ENCODE results near the gene MACROD1. TPM values are rescaled to one million over a fixed set of nuclear protein-coding genes. Genes with fewer than 3 reads are reported as not detected.

The MACROD1 gene
- total RNA-seq, 4 donors from 2014 or later = 29.2 to 64.6 (median 46.2) TPM

- Histone ChIP-seq H3K27me3 (no peaks in the 10 kb centered on the region), H3K4me1 (peaks cover 15% of the 10 kb centered on the region), H3K9me3 (no peaks in the 10 kb centered on the region), H3K27ac (no peak overlapping the region), H3K36me3 (no peaks in the 10 kb centered on the region), H3K4me3 (no peak overlapping the region)
- WGBS = 88% methylated on average over 4 of the region's 4 CpGs
- no peak for TF ChIP-seq POLR2AphosphoS5 (IDR thresholded peaks at IDR 0.05)
- no peak for TF ChIP-seq CTCF (IDR thresholded peaks at IDR 0.05)
- TF ChIP-seq POLR2A (IDR thresholded peaks at IDR 0.05) = no peak
- TF ChIP-seq EP300 (IDR thresholded peaks at IDR 0.05) = no peak
- DNase-seq (ENCODE audit: low spot score in 2 of 2) = no peak
These were observed 140.7 kb downstream of the MACROD1 start for GRCh38 chr11:64025205-64025604.

- no peak for DNase-seq (ENCODE audit: low spot score in 2 of 2)
- TF ChIP-seq EP300 (IDR thresholded peaks at IDR 0.05) (no peak), POLR2A (IDR thresholded peaks at IDR 0.05) (no peak), POLR2AphosphoS5 (IDR thresholded peaks at IDR 0.05) (no peak), CTCF (IDR thresholded peaks at IDR 0.05) (no peak)
- WGBS = 91% methylated on average over 19 of the region's 20 CpGs
- Histone ChIP-seq H3K9me3 (no peaks in the 10 kb centered on the region), H3K27ac (no peak overlapping the region), H3K4me1 (peaks cover 17% of the 10 kb centered on the region), H3K36me3 (no peaks in the 10 kb centered on the region), H3K27me3 (no peaks in the 10 kb centered on the region), H3K4me3 (no peak overlapping the region)
These were observed 141.9 kb downstream of the MACROD1 start for GRCh38 chr11:64023712-64024710.

GRCh38 chr11:64022125-64022784, 143.7 kb downstream of the MACROD1 start:
- Histone ChIP-seq H3K27ac (no peak overlapping the region), H3K36me3 (no peaks in the 10 kb centered on the region), H3K27me3 (no peaks in the 10 kb centered on the region), H3K9me3 (no peaks in the 10 kb centered on the region), H3K4me3 (no peak overlapping the region), H3K4me1 (peaks cover 20% of the 10 kb centered on the region)
- WGBS = 61% methylated on average over 12 of the region's 14 CpGs
- TF ChIP-seq EP300 (IDR thresholded peaks at IDR 0.05) = no peak
- no peak for TF ChIP-seq CTCF (IDR thresholded peaks at IDR 0.05)
- no peak for TF ChIP-seq POLR2AphosphoS5 (IDR thresholded peaks at IDR 0.05)
- TF ChIP-seq POLR2A (IDR thresholded peaks at IDR 0.05) = no peak
- DNase-seq (ENCODE audit: low spot score in 2 of 2) = no peak

- H3K27me3 ChIP-seq = no peaks in the 10 kb centered on the region
- TF ChIP-seq EP300 (IDR thresholded peaks at IDR 0.05) (no peak), CTCF (IDR thresholded peaks at IDR 0.05) (no peak), POLR2A (IDR thresholded peaks at IDR 0.05) (no peak), POLR2AphosphoS5 (IDR thresholded peaks at IDR 0.05) (no peak)
- H3K4me1 ChIP-seq = peaks cover 20% of the 10 kb centered on the region
- H3K27ac ChIP-seq = no peak overlapping the region
- H3K9me3 ChIP-seq = no peaks in the 10 kb centered on the region
- H3K4me3 ChIP-seq = no peak overlapping the region
- no peak for DNase-seq (ENCODE audit: low spot score in 2 of 2)
- no peaks in the 10 kb centered on the region for H3K36me3 ChIP-seq
- 17% methylated on average over 7 of the region's 10 CpGs for WGBS
These were observed 144.2 kb downstream of the MACROD1 start for GRCh38 chr11:64021757-64022093.

All from suprapubic skin (tissue), 4 donors.